H9 (cell line): ENCODE results near the gene SLC7A14. TPM values are rescaled to one million over a fixed set of nuclear protein-coding genes. Genes with fewer than 3 reads are reported as not detected.

ENCODE experiments used
- DNase-seq: peaks from one replicate; pipeline ENCODE4 v3.0.0-alpha.2; 2017
- H2AFZ ChIP-seq: one replicate; pipeline ENCODE4 v1.6.1; 2013; ENCODE audit warnings: mild to moderate bottlenecking, low read length, control low read depth, moderate library complexity
- H2AK5ac ChIP-seq: 2 replicates; pipeline ENCODE4 v1.6.1; 2013; ENCODE audit warnings: low read length, control low read depth, mixed read lengths; ENCODE audit not compliant: insufficient read length
- H2BK120ac ChIP-seq: one replicate; pipeline ENCODE4 v1.6.1; 2013; ENCODE audit warnings: low read depth, mild to moderate bottlenecking, low read length, control low read depth, inconsistent platforms; ENCODE audit not compliant: poor library complexity, severe bottlenecking
- H2BK12ac ChIP-seq: 2 replicates; pipeline ENCODE4 v1.6.1; 2013; ENCODE audit warnings: low read length, control low read depth, mixed read lengths, low read depth; ENCODE audit not compliant: insufficient read length
- H2BK15ac ChIP-seq: 2 replicates; pipeline ENCODE4 v1.6.1; 2013; ENCODE audit warnings: low read depth, low read length, control low read depth
- H2BK20ac ChIP-seq: one replicate; pipeline ENCODE4 v1.6.1; 2013; ENCODE audit warnings: low read depth, mild to moderate bottlenecking, low read length, control low read depth, inconsistent platforms; ENCODE audit not compliant: poor library complexity, severe bottlenecking
- H2BK5ac ChIP-seq: 2 replicates; pipeline ENCODE4 v1.6.1; 2013; ENCODE audit warnings: low read length, control low read depth, mixed read lengths; ENCODE audit not compliant: insufficient read length
- H3K14ac ChIP-seq: 2 replicates; pipeline ENCODE4 v1.6.1; 2013; ENCODE audit warnings: low read length, control low read depth; ENCODE audit not compliant: insufficient read depth
- H3K18ac ChIP-seq: 2 replicates; pipeline ENCODE4 v1.6.1; 2013; ENCODE audit warnings: low read depth, mild to moderate bottlenecking, mixed read lengths, low read length, control low read depth; ENCODE audit not compliant: insufficient read length
- H3K23ac ChIP-seq: 2 replicates; pipeline ENCODE4 v1.6.1; 2013; ENCODE audit warnings: low read length, control low read depth, mixed read lengths, low read depth; ENCODE audit not compliant: insufficient read length
- H3K23me2 ChIP-seq: 2 replicates; pipeline ENCODE4 v1.6.1; 2013; ENCODE audit warnings: low read depth, mild to moderate bottlenecking, mixed read lengths, low read length, control low read depth; ENCODE audit not compliant: insufficient read length, poor library complexity, severe bottlenecking
- H3K27ac ChIP-seq: 2 replicates; pipeline ENCODE4 v1.5.1; 2013; ENCODE audit warnings: low read length, control low read depth, mixed read lengths, low read depth; ENCODE audit not compliant: insufficient read length
- H3K27me3 ChIP-seq: 2 replicates; pipeline ENCODE4 v1.6.1; 2013; ENCODE audit warnings: low read length, control low read depth, inconsistent platforms; ENCODE audit not compliant: insufficient read depth
- H3K4ac ChIP-seq: 2 replicates; pipeline ENCODE4 v1.6.1; 2013; ENCODE audit warnings: low read depth, mild to moderate bottlenecking, control low read depth, inconsistent platforms, low read length, moderate library complexity
- H3K4me1 ChIP-seq: 2 replicates; pipeline ENCODE4 v1.6.1; 2013; ENCODE audit warnings: low read length, control low read depth, inconsistent platforms; ENCODE audit not compliant: insufficient read depth
- H3K4me2 ChIP-seq: 2 replicates; pipeline ENCODE4 v1.6.1; 2013; ENCODE audit warnings: low read length, control low read depth, mixed read lengths; ENCODE audit not compliant: insufficient read length, insufficient read depth
- H3K56ac ChIP-seq: 2 replicates; pipeline ENCODE4 v1.6.1; 2013; ENCODE audit warnings: low read depth, mild to moderate bottlenecking, mixed read lengths, low read length, control low read depth; ENCODE audit not compliant: insufficient read length
- H3K79me1 ChIP-seq: 2 replicates; pipeline ENCODE4 v1.6.1; 2013; ENCODE audit warnings: low read depth, mild to moderate bottlenecking, moderate library complexity, low read length, control low read depth, inconsistent platforms; ENCODE audit not compliant: insufficient read depth, poor library complexity, severe bottlenecking
- H3K79me2 ChIP-seq: 2 replicates; pipeline ENCODE4 v1.6.1; 2013; ENCODE audit warnings: low read length, control low read depth, inconsistent platforms; ENCODE audit not compliant: insufficient read depth
- H3K9ac ChIP-seq: 2 replicates; pipeline ENCODE4 v1.6.1; 2013; ENCODE audit warnings: low read length, control low read depth, mixed read lengths; ENCODE audit not compliant: insufficient read length; ENCODE audit errors: extremely low read depth
- H3K9me3 ChIP-seq: one replicate; pipeline ENCODE4 v1.6.1; 2013; ENCODE audit warnings: low read depth, low read length, inconsistent platforms; ENCODE audit not compliant: control insufficient read depth
- H3T11ph ChIP-seq: one replicate; pipeline ENCODE4 v1.6.1; 2013; ENCODE audit warnings: mild to moderate bottlenecking, low read length, control low read depth, inconsistent platforms
- H4K20me1 ChIP-seq: one replicate; pipeline ENCODE4 v1.6.1; 2013; ENCODE audit not compliant: control insufficient read depth, insufficient read length, insufficient read depth
- H4K5ac ChIP-seq: 2 replicates; pipeline ENCODE4 v1.6.1; 2013; ENCODE audit warnings: low read depth, mild to moderate bottlenecking, mixed read lengths, low read length, control low read depth; ENCODE audit not compliant: insufficient read length
- H4K8ac ChIP-seq: replicated peaks from 2 replicates; pipeline ENCODE4 v1.6.1; 2013; ENCODE audit warnings: low read length, control low read depth, mixed read lengths, low read depth; ENCODE audit not compliant: insufficient read length
- H4K91ac ChIP-seq: 2 replicates; pipeline ENCODE4 v1.6.1; 2013; ENCODE audit warnings: low read depth, mild to moderate bottlenecking, moderate library complexity, mixed read lengths, low read length, control low read depth; ENCODE audit not compliant: insufficient read length
- H3K27ac Mint-ChIP-seq, 3 experiments: 2 replicates in 2 of 3; 3 replicates in 1 of 3; pipeline ENCODE4 v1.8.0; 2020 to 2021; ENCODE audit warnings: mixed read lengths in 3 of 3, mild to moderate bottlenecking in 1 of 3, moderate library complexity in 1 of 3
- H3K27me3 Mint-ChIP-seq: 2 replicates; pipeline ENCODE4 v1.8.0; 2021; ENCODE audit warnings: low read depth, mild to moderate bottlenecking, moderate library complexity, mixed read lengths
- H3K36me3 Mint-ChIP-seq, 3 experiments: 2 replicates in 2 of 3; 3 replicates in 1 of 3; pipeline ENCODE4 v1.8.0; 2020 to 2021; ENCODE audit warnings: low read depth in 3 of 3, mixed read lengths in 3 of 3; ENCODE audit not compliant: insufficient read depth in 1 of 3
- H3K4me1 Mint-ChIP-seq, 2 experiments: 2 replicates each; pipeline ENCODE4 v1.8.0; 2020; ENCODE audit warnings: mixed read lengths in 2 of 2
- H3K4me3 Mint-ChIP-seq, 2 experiments: 2 replicates in 1 of 2; 3 replicates in 1 of 2; pipeline ENCODE4 v1.8.0; 2020 to 2021; ENCODE audit warnings: mild to moderate bottlenecking in 2 of 2, mixed read lengths in 2 of 2, moderate library complexity in 1 of 2
- H3K9me3 Mint-ChIP-seq, 2 experiments: 2 replicates in 1 of 2; 3 replicates in 1 of 2; pipeline ENCODE4 v1.8.0; 2020; ENCODE audit warnings: mild to moderate bottlenecking in 2 of 2, mixed read lengths in 2 of 2, moderate library complexity in 1 of 2
- WGBS: extraction: QIAGEN DNeasy Blood & Tissue Kit; methylation state at CpG from one replicate; pipeline ENCODE4 v1.1.7; 2013; ENCODE audit warnings: missing lambda C conversion rate, low lambda C conversion rate, mixed read lengths; ENCODE audit not compliant: insufficient read length; ENCODE audit errors: extremely low coverage; 5-methylcytosine and 5-hydroxymethylcytosine counted together
- total RNA-seq: library from RNA; stranded (reverse); gene quantifications from 2 replicates; pipeline ENCODE4 v1.2.1, GENCODE V29; 2021
- TF ChIP-seq, protein P1 (sequence below): fragments of 200-600 bp; sonication (generic); conservative IDR thresholded peaks from 3 replicates; pipeline ENCODE4 v1.8.0; 2021; ENCODE audit warnings: antibody characterized with exemption, mild to moderate bottlenecking

SLC7A14 gene
- total RNA-seq, 1 experiment from 2014 or later, result 0.42 TPM

DNA sequence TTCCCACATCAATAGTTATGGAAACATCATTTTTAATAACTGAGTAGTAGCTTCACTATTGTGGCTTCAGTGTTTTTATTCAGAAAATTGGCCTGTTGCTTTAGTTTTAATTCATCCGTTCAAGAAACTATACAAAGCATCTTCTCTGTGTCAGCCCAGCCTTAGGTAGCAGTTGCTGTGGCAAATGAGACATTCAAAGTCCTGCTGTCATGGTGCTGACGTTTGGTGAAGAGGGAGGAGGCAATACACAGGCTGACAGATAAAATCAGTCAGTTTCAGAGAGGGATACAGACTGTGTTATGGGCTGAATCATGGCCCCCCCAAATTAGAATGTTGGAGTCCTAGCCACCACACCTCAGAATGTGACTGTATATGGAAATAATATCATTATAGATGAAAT lies 56.5 kb downstream of the SLC7A14 start:
- Histone ChIP-seq H3K27ac (no peak overlapping the region), H3K9ac (no peak overlapping the region), H2BK20ac (no peak overlapping the region), H3K23me2 (no peaks in the 10 kb centered on the region), H4K8ac (no peak overlapping the region), H3K14ac (no peak overlapping the region), H3K79me2 (no peaks in the 10 kb centered on the region), H2BK5ac (no peak overlapping the region), H3K56ac (no peak overlapping the region), H3K4me2 (no peak overlapping the region), H3K79me1 (no peaks in the 10 kb centered on the region), H3K23ac (no peak overlapping the region), H2AFZ (no peak overlapping the region), H4K20me1 (no peaks in the 10 kb centered on the region), H3T11ph (no peak overlapping the region), H4K91ac (no peak overlapping the region), H3K4ac (no peak overlapping the region), H3K9me3 (no peaks in the 10 kb centered on the region), H4K5ac (no peak overlapping the region), H2AK5ac (no peak overlapping the region), H3K27me3 (no peaks in the 10 kb centered on the region), H2BK15ac (no peak overlapping the region), H2BK12ac (no peak overlapping the region), H2BK120ac (no peak overlapping the region), H3K4me1 (no peaks in the 10 kb centered on the region), H3K18ac (no peak overlapping the region)
- no peak overlapping the region for H3K27ac Mint-ChIP-seq
- no peaks in the 10 kb centered on the region for H3K36me3 Mint-ChIP-seq
- WGBS, result no CpG with 5 or more reads among the region's 2 CpGs
- no peaks in the 10 kb centered on the region for H3K9me3 Mint-ChIP-seq
- H3K4me1 Mint-ChIP-seq, result peaks cover 5 to 6% of the 10 kb centered on the region in 2 experiments; a peak in 3 of 4 replicates
- DNase-seq, result no peak
- TF ChIP-seq, protein P1, sequence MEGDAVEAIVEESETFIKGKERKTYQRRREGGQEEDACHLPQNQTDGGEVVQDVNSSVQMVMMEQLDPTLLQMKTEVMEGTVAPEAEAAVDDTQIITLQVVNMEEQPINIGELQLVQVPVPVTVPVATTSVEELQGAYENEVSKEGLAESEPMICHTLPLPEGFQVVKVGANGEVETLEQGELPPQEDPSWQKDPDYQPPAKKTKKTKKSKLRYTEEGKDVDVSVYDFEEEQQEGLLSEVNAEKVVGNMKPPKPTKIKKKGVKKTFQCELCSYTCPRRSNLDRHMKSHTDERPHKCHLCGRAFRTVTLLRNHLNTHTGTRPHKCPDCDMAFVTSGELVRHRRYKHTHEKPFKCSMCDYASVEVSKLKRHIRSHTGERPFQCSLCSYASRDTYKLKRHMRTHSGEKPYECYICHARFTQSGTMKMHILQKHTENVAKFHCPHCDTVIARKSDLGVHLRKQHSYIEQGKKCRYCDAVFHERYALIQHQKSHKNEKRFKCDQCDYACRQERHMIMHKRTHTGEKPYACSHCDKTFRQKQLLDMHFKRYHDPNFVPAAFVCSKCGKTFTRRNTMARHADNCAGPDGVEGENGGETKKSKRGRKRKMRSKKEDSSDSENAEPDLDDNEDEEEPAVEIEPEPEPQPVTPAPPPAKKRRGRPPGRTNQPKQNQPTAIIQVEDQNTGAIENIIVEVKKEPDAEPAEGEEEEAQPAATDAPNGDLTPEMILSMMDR, result no peak
- H3K4me3 Mint-ChIP-seq, result no peak overlapping the region
- H3K27me3 Mint-ChIP-seq, result no peaks in the 10 kb centered on the region
